NT2/D1 (cell line): ENCODE data around the gene PAH.

Source experiments
- SUZ12 ChIP-seq: IDR thresholded peaks from 2 replicates; pipeline ENCODE4 v1.6.1; 2011; ENCODE audit not compliant: insufficient read length, insufficient read depth; ENCODE audit errors: extremely low read depth
- YY1 ChIP-seq: IDR thresholded peaks from 2 replicates; pipeline ENCODE4 v1.6.1; 2011; ENCODE audit not compliant: insufficient read length, insufficient read depth
- ZNF274 ChIP-seq: IDR thresholded peaks from 2 replicates; pipeline ENCODE4 v1.6.1; 2011; ENCODE audit warnings: mild to moderate bottlenecking, low read depth, low read length

- no peak for TF ChIP-seq YY1
- TF ChIP-seq SUZ12: no peak
- no peak for TF ChIP-seq ZNF274
Observed at GRCh38 chr12:102953221-102953620, 36.2 kb upstream of the PAH start.
